ENCODE results near the gene CYP3A5.
"Not testable (repeated sequence)": the region's sequence is repeated elsewhere in the genome, so short reads cannot be mapped to it uniquely, and the experiment has no call there.

The CYP3A5 gene

DNA sequence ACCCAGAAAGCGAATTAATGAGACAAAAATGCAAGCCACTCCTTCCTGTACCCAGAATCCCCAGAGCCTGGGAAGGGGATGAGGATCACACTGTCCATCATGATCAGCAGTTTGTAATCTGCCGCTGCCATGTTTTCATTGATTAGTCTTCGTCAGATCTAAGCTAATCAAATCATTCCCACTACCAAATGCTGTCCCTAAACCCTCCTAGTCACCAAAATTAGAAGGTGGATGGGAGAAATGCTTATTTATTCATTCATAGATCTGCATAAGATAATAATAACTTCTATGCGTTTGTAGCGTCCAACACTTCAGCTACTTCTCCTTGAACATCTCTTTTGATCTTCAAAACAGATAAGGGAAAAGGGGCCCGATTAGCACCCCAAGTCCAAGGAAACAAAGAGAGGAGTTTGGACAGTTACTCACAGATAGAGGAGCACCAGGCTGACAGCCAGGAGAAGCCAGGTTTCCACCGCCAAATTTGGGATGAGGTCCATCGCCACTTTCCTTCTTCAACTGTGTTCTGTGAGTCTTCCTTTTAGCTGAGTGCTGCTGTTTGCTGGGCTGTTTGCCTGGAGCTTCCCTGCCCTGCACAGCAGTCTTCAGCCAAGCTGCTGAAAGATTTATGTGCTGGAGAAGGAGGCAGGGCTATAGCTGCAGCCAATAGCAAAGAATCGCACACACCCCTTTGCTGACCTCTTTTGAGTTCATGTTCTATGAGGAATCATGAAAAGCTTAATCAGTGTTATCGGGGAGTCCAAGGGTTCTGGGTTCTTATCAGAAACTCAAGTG is at the start of gene CYP3A5:
Gene CYP3A5 (minus strand): TSS at position 597 of the 792 bp plus-strand sequence. CDS start 100 bp downstream, at position 497.
- no peak for DNase-seq (ENCODE audit: low read depth)

DNA sequence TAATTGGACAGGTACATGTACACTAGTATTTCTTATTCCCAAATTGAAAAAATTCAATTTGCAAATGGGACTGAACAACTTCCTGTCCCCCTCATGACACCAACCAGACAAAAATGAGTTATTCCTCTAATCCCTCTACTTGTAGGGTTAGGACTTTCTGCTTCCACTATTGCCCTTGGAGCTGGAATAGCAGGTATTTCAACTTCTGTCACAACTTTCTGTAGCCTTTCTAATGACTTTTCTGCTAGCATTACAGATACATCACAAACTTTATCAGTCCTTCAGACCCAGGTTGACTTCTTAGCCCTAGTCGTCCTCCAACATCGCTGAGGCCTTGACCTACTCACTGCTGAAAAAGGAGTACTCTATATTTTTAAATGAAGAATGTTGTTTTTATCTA is 48.8 kb upstream of the CYP3A5 start:
- DNase-seq (ENCODE audit: low read depth): no peak

DNA sequence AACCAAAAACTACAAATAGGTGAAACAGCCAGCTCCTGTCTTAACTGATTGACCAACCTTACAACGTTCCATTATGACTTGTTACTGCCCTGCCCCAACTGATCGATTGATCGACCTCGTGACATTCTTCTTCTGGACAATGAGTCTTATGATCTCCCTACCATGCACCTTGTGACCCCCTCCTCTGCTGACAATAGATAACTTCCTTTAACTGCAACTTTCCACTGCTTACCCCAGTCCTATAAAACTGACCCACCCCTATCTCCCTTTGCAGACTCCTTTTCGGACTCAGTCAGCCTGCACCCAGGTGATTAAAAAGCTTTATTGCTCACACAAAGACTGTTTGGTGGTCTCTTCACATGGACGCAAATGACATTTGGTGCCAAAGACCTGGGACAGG is 43.4 kb upstream of the CYP3A5 start:
- DNase-seq (ENCODE audit: low read depth): not testable (repeated sequence)

DNA sequence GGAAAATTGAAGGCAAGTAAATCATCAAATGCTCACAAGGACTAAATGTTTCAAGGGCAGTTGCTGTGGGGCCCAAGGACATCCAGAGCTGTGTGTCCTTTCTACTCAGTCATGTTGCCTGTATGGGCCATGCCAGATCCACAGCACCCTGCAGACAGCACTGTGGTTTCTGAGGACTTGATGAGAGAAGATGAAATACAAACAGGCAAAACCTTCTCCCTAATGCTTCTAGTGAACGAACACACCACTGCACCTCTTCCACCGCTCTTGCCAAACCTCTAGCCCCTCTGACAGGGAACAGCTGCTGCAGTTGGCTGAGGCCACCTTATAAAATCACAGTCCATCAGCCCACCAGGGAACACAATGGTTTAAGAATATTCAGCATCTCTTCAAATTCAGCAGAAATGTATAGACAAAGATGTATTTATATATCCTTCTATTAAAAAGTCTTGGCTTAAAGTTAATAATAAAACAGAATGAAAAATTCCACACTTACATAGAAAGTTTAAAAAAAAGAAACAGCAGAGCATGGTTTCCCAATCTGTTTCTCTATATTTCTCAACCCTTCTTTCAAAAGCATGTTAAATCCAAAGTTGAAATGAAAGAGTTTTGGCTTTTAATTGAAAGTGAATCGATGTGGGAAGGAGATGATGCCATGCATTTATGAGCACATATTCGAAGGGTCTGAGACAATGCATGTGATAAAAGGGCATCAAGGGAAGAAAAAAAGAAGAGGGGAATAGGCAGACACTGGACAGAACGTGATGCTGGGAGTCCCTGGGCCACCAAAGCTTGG is 41.2 kb upstream of the CYP3A5 start:
- DNase-seq (ENCODE audit: low read depth): no peak

DNA sequence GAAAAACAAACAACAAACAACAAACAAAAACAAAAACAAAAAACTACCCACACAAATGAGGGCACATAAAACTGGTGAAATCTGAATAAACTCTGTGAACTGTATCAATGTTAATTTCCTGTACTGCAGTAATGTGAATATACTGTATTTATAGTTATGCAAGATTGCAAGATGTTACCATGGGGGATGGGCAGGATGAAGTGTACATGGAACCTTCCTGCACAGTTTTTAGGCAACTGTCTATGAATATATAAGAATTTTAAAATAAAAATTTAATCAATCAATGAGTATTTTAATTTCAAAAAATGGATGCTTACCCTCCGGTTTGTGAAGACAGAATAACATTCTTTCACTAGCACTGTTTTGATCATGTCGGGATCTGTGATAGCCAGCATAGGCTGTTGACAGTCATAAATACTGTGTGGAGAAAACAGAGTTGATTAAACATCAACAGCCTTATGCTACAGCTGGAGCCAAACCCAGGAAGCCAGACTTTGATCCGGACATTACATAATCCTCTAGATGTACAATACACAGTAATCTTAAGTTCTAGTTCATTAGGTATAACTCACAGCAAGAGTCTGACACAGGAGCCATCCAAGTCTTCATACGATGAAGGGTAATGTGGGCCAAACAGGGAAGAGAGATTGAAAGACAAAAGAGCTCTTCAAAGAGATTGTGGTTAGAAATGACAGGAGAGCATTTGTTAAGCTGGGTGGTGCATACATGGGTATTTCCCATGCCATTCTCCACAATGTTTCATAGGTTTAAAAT is 40.4 kb upstream of the CYP3A5 start:
- DNase-seq (ENCODE audit: low read depth): no peak

DNA sequence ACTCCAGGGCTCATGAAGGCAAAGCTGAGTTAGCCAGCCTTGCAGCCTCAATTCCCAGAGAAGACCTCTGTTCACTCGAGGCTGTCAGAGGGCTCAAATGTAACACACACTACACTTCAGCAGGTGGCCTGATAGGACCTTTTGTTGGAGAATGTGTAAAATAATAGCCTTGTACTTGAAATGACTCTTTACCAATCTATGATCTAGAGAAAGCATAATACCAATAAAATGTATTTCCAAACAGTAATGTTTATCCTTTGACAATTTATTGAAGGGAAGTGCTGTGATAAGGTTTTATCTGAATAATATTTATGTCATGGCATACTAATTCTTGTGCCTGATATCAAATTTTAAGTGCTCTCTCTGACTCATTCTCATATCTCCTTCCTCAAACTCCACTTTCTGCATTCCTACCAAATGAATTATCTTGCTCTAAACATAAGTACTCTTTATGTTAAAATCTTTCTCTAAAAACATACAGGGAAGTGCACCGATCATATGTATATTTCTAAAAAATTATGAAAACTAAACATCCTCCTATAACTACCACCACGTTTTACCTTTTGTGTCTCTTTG is 34.3 kb upstream of the CYP3A5 start:
- DNase-seq (ENCODE audit: low read depth): no peak

DNA sequence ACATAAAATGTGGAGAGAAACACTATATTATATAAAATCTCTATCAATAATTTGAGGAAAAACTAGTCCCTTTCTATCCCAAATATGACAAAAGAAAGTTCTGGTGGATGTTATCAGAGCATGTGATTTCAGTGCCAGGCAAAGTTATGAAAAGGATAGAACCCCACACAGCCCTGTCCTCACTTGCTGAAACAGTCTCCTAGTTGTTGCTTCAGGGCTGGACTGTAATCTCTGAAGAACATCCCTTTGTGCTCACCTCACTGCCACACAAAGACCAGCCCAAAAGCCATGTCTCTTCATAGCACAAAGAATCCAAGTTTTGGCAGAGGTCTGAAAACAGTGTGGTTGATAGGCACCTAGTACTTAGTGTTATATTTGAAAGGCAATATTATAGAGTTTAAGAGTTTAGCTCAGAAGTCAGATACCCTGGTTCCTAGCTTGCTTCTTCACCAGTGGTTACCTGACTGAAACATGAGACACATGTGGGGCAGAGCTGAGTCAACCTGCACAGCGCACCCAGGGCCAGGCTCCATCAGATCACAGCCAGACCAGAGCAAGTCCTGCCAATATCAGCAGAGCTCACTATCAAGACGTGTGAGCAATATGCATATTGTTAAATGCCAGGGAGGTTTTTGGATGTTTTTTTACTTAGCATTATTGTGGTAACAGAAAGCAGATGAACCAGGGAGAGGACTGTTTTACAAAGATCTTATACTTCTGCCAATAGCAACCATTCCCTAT is 30.2 kb upstream of the CYP3A5 start:
- no peak for DNase-seq (ENCODE audit: low read depth)

DNA sequence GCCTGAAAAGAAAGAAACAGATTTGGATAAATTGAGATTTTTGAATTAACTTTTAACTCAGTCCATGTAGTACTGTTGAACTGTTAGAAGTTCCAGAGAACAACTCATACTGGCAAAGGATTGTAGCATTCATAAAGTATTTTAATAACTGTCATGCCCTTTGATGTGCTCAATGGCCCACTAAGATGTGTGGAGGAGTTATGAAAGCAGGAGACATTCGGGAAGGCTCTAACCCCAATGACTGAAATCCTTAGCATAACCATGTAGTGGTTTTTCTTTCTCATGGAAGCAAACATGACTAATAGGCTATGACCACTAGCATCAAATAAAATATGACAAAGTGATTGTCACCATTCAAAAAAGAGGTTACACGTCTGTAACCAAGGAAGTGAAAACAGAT is 29.5 kb upstream of the CYP3A5 start:
- DNase-seq (ENCODE audit: low read depth): no peak

DNA sequence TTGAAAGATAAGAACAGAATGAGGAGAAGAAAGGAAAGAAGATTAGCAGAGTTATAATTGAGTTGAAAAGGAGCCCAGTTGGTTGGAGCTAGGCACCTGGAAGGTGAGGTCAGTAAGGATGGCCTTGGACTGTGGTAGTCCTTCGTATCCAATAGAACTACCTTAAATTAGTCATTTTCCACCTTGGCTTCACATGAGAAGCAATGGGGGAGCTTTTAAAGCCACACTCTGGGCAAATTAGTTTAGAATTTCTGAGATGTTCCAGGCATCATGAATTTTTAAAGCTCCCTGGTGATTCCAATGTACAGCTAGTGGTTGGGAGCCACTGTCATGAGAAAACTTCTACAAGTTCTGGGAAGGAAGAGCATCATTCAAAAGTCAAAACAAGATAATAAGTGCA is 27.3 kb upstream of the CYP3A5 start:
- no peak for DNase-seq (ENCODE audit: low read depth)

DNA sequence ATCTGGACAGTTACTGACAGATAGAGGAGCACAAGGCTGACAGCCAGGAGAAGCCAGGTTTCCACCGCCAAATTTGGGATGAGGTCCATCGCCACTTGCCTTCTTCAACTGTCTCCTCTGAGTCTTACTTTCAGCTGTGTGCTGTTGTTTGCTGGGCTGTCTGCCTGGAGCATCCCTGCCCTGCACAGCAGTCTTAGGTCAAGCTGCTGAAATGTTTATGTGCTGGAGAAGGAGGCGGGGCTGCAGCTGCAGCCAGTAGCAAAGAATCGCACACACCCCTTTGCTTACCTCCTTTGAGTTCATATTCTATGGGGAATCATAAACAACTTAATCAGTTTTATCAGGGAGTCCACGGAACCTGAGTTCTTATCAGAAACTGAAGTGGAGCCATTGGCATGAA is 20.1 kb upstream of the CYP3A5 start:
- DNase-seq (ENCODE audit: low read depth): no peak

DNA sequence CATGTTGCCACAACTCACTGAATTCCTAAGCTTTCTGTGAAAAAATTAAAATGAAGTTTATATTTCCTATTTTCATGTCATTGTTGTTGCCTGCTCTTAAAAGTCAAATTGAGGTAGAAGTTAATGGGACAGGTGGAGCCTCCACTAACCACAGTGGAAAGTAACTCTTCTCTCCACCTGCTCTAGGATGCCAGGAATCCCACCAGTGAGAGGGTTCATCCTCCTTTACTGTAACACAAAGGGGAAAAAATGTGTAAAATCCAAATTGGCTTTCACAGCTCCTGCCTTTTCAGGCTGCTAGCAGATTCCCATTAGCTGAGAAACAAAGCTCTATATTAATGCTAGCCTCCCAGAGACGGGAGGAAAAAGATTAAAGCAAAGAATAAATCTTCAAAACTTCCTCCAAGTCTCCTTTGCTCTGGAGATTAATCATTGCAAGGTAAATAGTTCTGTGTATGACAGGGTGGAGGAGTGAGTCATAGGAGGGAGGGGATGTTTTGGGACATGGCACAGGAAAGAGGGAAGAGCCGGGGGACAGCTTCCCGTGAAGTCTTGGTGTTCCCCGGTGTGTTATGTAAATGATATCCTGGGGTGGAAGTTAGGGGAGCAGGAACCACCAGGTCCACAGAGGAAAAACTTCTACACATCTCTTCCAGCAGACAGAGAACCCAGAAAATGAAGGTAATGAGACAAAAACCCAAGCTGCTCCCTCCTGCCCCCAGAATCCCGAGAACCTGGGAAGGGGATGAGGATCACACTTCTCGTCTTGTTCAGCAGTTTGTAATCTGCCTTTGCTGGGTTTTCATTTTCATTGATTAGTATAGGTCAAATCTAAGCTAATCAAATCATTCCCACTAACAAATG is 19.3 kb upstream of the CYP3A5 start:
- DNase-seq (ENCODE audit: low read depth): not testable (repeated sequence)

DNA sequence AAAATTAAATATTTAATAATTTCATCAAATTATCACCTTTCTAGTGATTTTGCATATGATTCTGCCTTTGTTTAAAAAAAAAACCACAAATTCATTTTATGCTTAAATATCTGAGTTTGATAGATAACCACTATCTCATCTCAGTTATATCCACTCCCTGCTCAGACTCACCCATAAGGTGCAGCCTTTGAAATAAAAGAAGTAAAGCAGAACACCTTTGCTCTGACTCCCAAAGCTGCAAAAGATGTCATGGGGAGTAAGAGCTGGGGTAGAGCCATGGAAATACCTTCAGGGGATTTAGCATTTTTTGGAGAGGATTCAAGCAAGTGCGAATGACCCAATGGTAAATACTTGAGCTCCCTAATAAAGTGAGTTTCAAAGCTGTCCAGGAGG is 15.1 kb upstream of the CYP3A5 start:
- DNase-seq (ENCODE audit: low read depth): no peak

DNA sequence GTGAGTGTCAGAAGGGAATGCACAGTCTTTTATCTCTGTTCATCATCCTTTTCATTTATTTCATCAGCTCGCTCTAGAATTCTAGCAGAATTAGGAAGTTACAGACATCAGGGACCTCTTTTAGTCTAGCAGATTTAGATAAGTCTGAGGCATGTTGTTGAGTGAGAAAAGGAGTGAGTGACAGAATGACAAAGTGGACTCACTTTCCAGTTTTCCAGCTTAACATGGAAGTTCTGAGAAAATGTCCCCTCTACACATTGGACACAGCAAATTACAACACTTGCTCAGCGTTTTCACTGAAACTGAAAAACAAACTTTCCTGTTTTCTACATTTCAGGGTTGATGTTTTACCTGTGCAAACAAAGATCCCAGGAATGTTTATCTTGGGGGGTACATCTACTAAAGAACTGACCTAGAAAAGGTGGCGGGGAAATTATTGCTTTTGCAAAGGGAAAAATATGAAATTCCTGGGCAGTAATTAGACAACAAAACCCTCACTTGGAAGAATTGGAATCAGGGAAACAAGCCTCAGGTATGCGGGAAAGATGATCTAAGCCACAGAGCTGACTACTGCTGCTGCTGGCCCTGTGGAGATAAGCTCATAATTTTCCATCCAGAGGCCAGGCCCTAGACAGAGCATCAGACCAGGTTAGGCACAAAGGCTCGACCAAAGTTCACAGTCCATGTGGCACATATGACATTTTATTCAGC is 14.6 kb upstream of the CYP3A5 start:
- DNase-seq (ENCODE audit: low read depth): no peak

DNA sequence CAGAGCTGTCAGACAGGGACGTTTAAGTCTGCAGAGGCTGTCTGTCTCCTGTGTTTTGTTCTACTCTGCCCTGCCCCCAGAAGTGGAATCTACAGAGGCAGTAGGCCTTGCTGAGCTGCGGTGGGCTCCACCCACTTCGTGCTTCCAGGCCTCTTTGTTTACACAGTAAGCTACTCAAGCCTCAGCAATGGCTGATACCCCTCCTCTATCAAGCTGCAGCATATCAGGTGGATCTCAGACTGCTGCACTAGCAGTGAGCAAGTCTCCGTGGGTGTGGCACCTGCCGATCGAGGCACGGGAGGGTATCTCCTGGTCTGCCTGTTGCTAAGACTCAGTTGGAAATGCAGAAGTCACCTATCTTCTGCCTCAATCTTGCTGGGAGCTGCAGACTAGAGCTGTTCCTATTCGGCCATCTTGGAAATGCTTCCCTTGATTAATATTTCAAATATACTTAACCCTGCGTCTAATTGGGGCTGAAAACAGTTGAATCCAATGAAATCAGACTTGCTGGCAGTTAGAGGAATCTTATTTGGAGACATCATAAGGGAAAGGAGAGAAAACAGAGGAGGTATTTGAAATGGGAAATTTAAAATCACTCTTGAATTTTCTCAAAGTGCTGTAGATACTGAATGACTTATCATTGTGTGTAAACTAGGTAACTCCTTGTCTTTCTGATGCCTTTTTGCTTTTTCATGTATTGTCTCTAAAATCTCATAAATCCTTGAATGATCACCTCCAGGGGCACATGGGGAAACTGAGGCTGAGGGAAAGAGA is 13.8 kb upstream of the CYP3A5 start:
- DNase-seq (ENCODE audit: low read depth): no peak

DNA sequence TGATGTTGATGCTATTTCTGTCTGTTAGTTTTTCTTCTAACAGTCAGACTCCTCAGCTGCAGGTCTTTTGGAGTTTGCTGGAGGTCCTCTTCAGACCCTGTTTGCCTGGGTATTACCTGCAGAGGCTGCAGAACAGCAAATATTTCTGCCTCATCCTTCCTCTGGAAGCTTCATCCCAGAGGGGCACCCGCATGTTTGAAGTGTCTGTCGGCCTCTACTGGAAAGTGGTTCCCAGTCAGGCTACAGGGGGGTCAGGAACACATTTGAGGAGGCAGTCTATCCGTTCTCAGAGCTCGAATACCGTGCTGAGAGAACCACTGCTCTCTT is 13.3 kb upstream of the CYP3A5 start:
- DNase-seq (ENCODE audit: low read depth): no peak

DNA sequence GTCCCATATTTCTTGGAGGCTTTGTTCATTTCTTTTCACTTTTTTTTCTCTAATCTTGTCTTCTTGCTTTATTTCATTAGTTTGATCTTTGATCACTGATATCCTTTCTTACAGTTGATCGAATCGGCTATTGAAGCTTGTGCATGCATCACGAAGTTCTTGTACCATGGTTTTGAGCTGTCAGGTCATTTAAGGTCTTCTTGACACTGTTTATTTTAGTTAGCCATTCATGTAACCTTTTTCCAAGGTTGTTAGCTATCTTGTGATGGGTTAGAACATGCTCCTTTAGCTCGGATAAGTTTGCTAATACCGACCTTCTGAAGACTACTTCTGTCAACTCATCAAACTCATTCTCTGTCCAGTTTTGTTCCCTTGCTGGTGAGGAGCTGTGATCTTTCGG is 12.8 kb upstream of the CYP3A5 start:
- not testable (repeated sequence) for DNase-seq (ENCODE audit: low read depth)

DNA sequence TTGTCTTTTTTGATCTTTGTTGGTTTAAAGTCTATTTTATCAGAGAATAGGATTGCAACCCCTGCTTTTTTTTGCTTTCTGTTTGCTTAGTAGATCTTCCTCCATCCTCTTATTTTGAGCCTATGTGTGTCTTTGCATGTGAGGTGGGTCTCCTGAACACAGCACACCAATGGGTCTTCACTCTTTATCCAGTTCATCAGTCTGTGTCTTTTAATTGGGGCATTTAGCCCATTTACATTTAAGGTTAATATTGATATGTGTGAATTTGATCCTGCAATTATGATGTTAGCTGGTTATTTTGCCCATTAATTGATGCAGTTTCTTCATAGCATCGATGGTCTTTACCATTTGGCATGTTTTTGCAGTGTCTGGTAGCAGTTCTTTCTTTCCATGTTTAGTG is 11.9 kb upstream of the CYP3A5 start:
- not testable (repeated sequence) for DNase-seq (ENCODE audit: low read depth)

DNA sequence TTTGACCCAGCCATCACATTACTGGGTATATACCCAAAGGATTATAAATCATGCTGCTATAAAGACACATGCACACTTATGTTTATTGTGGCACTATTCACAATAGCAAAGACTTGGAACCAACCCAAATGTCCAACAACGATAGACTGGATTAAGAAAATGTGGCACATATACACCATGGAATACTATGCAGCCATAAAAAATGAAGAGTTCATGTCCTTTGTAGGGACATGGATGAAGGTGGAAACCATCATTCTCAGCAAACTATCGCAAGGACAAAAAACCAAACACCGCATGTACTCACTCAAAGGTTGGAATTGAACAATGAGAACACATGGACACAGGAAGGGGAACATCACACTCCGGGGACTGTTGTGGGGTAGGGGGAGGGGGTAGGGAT is 11.1 kb upstream of the CYP3A5 start:
- not testable (repeated sequence) for DNase-seq (ENCODE audit: low read depth)

DNA sequence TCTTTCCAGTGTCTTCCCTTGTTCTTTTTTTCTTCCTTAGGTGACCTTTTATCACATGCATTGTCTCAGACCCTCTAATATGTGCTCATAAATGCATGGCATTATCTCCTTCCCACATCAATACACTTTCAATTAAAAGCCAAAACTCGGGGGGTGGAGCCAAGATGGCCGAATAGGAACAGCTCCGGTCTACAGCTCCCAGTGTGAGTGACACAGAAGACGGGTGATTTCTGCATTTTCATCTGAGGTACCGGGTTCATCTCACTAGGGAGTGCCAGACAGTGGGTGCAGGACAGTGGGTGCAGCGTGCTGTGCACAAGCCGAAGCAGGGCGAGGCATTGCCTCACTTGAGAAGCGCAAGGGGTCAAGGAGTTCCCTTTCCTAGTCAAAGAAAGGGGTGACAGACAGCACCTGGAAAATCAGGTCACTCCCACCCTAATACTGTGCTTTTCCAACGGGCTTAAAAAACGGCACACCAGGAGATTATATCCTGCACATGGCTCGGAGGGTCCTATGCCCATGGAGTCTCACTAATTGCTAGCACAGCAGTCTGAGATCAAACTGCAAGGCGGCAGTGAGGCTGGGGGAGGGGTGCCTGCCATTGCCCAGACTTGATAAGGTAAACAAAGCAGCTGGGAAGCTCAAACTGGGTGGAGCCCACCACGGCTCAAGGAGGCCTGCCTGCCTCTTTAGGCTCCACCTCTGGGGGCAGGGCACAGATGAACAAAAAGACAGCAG is 6.2 kb upstream of the CYP3A5 start:
- not testable (repeated sequence) for DNase-seq (ENCODE audit: low read depth)
